NCI-H446 (cell line): ENCODE data around the gene FAM47E.
"Not testable (repeated sequence)": the region's sequence is repeated elsewhere in the genome, so short reads cannot be mapped to it uniquely, and the experiment has no call there.

Source experiments
- DNase-seq, 2 experiments: peaks; one replicate each; lab custom pipeline; 2025; lab: John Stamatoyannopoulos, UW

FAM47E gene

DNA sequence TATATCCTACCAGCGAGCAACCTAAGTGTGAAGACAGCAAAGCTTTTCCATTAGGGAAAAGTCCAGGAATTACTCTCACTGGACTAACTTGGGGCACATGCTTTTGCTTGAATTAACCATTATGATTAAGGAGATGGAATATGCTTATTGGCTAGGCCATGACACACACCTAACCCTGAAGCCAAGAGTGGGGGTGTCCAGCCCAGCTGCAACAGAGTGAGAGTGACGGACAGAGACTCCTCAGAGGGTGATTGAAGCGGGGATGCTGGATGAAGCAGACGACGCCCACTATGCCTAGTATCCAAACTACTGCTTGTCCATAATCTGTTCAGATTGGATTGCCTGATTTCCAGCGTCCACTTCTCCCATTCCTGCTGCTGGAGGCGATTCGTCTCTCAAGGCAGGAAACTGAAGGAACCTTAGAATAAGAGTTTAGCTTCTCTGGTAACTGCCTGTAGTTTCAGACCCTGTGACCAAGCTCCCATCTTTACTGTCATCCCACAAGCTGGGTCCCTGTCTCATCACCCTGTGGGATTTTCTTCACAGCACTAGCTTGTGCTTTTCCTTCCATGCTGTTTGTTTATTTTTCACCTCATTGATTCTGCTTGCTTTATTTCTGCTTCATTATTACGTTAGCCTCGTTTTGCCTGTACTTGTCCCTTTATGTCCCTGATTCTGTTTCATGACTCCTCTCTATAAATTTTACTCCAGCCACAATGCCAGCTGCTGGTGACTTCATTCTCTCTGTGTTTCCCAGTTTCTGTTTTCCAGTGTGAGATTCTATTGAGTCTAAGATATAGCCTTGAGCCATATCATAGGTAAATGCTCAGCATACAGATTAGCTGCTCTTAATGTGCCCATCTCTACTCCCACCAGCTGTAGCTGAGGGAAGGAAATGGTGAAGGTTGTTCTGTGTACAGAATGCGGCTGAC lies 19.0 kb downstream of the FAM47E start:
- DNase-seq: no peak

- DNase-seq: no peak
Observed at GRCh38 chr4:76271248-76271647, 19.7 kb downstream of the FAM47E start.

DNA sequence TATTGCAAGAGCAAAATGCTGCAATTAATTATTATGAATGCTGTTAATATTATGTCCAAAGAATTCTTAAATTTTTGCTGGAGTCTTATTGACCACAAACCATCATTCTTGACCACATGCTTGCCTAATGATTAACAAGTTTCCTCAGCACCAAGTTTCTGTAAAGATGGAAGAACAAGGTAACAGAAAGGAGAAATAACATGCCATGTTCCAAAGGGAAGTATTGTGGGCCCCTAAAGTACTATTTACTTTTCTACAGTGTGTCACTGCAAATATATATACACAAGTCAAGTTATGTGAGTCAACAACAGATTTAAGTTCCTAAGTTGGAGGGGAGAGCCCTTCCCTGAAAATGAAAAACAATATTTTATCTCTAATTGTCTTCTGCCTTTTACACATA lies 20.6 kb downstream of the FAM47E start:
- DNase-seq: no peak

GRCh38 chr4:76272582-76272981 lies 21.1 kb downstream of the FAM47E start:
- DNase-seq: no peak

DNA sequence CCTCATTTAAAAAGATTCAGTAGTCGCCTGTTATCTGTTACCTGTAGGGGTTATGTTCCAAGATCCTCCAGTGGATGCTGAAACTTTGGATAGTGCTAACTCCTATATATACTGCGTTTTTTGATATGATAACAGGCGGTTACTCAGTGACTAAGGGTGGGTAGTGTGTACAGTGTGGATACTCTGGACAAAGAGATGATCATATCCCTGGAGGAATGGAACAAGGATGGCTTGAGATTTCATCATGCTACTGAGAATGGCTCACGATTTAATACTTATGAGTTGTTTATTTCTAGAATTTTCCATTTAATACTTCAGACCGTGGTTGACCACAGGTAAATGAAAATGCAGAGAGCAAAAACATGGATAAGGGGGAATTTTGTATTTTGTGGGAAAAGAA lies 21.5 kb downstream of the FAM47E start:
- DNase-seq: no peak

DNA sequence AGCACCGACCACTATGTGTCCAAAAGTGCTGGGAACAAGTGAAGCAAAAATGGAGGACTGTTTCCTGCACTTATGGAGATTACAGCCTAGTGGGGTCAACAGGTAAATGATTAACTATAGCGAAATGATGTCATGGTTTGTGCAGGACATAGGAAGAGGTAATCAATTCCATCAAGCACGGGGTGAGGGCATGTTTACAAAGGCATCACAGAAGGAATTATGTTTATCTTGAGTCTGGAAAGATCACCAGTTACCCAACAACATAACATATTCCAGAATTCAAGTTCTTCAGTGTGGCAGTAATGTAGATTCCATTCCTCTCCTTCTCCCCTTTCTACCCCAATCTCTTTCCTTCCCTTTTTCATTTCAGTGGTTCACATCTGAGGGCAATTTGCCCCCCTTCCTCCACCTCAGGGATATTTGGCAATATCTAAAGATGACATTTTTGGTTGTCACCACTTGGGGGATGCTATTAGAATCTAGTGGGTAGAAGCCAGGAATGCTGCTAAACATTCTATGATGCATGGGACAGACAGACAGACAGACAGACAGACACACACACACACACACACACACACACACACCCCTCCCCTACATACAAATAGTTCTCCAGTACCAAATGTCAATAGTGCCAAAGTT lies 24.1 kb downstream of the FAM47E start:
- no peak for DNase-seq

GRCh38 chr4:76276813-76277212 lies 25.3 kb downstream of the FAM47E start:
- DNase-seq: no peak

DNA sequence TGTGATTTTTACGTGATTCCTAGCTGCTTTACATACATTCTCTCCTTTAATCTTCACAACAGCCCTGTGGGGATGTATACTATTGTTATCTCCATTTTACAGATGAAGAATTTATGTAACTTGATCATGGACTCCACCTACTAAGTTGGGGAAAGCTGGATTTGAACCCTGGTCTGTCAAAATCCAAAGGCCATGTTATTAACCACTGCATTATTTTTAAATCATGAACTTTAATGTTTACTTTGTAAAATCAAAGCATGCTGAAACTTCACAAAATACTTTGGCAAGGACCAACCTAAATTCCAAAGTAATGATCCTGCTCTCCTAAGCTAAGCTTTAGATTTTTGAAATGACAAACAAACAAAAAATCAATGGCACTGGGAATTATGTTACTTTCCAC lies 26.1 kb downstream of the FAM47E start:
- DNase-seq: no peak

GRCh38 chr4:76278583-76278982 lies 27.1 kb downstream of the FAM47E start:
- no peak for DNase-seq

DNA sequence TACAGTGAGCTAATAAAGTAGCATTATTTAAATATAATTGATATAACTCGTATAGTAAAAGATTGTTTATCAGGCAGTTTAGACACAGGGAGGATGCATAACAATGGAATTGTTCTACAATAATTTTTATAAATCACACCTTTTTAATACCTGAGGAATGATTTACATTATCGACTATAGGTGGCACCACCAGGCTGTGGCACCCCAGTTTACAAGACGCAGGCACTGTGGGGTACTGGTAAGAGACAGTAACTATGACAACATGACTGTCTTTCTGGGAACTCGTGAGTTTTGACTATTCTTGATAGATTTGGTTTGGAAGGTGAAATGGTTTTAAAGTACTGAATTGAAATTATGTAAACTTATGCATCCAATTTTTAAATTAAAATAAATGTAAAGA lies 27.9 kb downstream of the FAM47E start:
- no peak for DNase-seq

DNA sequence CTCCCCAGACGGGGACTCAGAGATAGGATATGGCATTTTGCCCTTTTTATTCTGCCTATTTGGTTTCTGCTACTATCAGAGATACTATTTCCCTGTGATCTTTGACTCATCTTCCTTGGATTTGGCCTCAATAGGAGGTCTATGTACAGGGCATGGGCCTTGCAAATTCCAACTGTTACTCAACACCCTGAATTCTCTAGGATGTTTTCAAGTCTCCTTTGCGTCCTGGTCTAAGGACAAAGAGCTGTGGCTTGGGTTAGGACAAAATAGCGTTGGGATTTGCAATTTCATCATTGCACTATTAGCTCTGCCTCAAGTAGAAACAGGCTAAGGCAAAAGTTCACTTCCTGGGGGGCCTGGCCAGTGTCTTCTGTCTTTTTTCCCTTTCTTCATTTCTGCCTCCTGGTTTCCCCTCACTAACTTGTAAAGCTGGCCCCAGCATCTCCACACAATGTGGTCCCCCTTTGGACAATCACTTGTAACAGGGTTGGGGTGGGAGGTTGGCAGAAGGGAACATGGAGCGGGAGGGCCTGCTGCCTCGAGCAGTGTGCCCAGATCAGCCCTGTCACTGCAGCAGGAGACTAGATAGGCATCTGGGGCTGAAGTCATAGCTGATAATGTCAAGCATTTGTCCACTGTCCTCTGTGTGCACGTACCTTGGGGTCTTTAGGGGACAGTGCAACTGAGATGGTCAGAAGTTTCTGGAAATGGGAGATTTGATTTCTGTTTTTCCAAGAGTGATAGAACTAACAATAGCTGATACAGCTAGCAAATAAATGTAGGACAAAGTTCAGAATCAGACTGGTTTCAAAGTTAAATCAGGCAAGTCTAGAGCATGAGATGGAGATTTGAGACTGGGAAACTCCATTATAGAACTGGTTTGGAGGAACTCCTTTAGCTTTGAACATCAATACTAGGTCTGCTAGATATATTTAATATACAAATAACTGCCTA lies 29.2 kb downstream of the FAM47E start:
- DNase-seq: no peak

GRCh38 chr4:76281594-76281993 lies 30.1 kb downstream of the FAM47E start:
- DNase-seq: not testable (repeated sequence)

DNA sequence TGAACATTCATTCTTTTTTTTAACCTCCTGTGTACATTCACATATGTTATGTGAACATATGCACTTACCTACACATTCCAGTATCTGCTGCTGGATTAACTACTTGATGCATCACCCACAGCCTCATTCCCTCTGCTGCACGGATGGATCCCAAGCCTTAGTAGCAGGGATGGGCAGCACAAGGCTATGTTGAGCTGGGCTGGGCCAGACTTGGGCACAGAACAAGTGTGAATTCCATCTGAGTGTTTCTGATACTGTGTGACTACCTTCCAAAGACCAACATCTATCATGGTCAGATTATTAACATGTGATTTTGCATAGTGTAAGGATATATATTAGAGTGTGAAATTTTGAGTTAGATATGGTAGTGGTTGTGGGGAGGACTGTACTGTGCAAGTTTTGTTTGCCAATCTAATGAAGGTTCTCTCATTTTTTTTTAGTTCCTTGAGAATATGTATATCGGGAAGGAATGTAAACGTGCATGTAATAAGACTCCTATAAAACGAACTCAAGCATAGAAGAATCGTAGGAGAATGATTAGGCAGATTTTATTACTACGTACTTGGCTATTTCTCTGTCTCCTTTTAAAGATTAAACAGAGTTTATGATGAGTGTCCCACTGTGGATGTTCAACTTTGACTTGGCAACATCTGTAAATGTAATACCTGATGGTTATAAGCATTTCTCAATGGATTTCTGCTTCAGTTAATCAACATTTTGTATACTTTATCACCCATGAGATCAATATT lies 31.6 kb downstream of the FAM47E start:
- no peak for DNase-seq

DNA sequence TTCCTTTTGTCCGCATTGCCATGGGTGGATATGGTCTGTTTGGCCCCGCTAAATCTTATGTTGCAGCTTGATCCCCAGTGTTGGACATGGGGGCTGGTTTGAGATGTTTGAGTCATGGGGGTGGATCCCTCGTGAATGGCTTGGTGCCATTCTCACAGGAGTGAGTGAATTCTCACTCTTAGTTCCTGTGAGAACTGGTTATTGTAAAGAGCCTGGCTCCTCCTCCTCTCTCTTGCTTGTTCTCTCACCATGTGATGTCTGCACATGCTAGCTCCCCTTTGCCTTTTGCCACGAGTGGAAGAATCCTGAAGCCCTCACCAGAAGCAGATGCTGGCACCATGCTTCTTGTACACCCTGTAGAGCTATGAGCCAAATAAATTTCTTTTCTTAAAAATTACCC lies 32.4 kb downstream of the FAM47E start:
- DNase-seq: no peak

DNA sequence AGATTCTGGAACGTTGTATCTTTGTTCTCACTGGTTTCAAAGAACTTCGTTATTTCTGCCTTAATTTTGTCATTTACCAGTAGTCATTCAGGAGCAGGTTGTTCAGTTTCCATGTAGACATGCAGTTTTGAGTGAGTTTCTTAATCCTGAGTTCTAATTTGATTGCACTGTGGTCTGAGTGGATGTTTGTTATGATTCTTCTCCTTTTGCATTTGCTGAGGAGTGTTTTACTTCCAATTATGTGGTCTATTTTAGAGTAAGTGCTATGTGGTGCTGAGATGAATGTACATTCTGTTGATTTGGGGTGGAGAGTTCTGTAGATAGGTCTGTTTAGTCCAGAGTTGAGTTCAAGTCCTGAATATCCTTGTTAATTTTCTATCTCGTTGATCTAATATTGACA lies 36.3 kb downstream of the FAM47E start:
- not testable (repeated sequence) for DNase-seq

DNA sequence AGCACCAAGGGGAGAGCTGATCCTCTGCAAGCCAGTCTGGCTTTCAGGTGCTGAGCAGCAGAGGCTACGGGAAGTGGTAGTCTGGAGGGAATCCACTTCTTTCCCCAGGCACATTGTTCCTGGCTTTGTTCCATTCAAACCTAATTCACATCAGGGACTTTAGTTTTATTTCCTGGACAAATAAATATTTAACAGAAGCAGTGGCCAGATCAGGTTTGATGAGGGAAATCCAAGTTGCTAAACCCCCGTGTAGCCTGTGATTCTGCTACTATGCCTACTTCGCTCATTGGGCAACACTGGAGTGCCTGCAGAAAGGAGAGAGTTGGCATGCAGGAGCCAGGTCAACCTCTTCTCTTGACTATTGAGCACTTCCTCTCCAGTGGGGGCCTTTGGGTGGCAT lies 41.2 kb downstream of the FAM47E start:
- DNase-seq: no peak

GRCh38 chr4:76293772-76294171 lies 42.3 kb downstream of the FAM47E start:
- no peak for DNase-seq

GRCh38 chr4:76296286-76296820 lies 44.8 kb downstream of the FAM47E start:
- no peak for DNase-seq

GRCh38 chr4:76298227-76298626 lies 46.7 kb downstream of the FAM47E start:
- no peak for DNase-seq

DNA sequence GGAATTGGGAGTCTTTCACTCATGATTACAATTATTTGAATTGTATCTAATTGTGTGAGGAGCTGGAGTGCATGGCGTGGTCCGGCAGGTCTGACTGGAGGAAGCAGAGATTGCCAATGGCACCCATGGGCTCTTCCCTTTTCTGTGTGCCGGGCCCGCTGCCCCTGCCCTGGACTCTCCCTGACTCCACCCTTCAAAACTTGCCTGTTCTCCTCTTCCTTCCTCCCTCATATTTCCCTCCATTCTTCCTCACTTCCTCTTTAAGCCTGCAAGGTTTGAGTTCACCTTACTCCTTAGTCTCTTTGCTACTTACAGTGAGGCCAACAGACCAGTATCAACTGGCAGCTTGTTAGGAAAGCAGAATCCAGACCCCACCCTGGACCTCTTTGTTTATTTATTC lies 48.5 kb downstream of the FAM47E start:
- no peak for DNase-seq

DNA sequence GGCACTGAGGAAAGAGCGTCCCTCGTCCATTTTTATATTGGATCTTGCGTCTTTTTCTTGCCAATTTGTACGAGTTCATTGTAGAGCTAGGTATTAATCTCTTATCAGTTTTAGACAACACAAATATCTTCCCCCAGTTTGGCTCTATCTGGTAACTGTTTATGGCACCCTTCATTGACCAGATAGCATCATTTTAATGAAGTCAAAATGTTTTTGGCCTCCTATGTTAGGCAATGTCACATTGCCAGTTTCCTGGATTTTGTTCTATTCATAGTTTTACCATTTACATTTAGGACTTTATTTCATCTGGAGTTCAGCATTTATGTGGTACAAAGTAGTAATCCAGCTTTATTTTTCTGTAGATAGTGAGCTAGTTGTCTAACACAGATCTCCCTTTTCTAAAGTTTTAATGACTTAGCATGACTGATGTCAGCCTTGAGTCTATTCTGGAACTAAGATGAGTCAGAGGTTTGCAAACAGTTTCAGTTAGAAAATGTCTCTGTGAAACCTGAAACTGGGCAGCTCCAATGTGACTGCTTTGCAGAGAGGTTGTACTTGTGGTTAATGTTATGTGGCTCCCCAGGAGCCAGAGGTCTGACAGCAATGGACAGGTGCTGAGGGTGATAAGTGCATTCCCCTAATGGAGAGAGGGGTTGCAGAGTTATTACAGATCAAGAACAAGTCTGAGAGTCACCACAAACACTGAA lies 49.7 kb downstream of the FAM47E start:
- no peak for DNase-seq
